ENCODE measurements around the gene PTPRZ1. TPM values are rescaled to one million over a fixed set of nuclear protein-coding genes. Genes with fewer than 3 reads are reported as not detected.

PTPRZ1 gene
- polyA plus RNA-seq, 2 of the 4 experiments (the other 2 are of a cell fraction) = not detected

GRCh38 chr7:122054393-122054792 is 181.4 kb downstream of the PTPRZ1 start:
- ATAC-seq (no peak), FAIRE-seq (no peak), DNase-seq (ENCODE audit: low read depth in 1 of 2, low spot score in 1 of 2) (no peak)
- 3% methylated on average over 1 of the region's 1 CpG for WGBS (ENCODE audit: missing lambda C conversion rate)
- Histone ChIP-seq H3K4me2 (no peak overlapping the region), H3K9me3 (no peaks in the 10 kb centered on the region), H3K4me1 (no peaks in the 10 kb centered on the region), H3K4me3 (no peak overlapping the region), H3K27ac (no peak overlapping the region)
- TF ChIP-seq HOXA7 (CRISPR knock-in tag; IDR thresholded peaks at IDR 0.05) (no peak), NPAS2 (CRISPR knock-in tag; IDR thresholded peaks at IDR 0.05; ENCODE audit: borderline replicate concordance) (no peak)
- ChIA-PET POLR2A (no interaction called here), CTCF (interaction anchor here (1.5 kb wide), 1 partner anchor 9 kb away, joined by 3 read pairs; no protein-coding TSS in a partner anchor)

GRCh38 chr7:122055073-122055472 is 182.1 kb downstream of the PTPRZ1 start:
- H3K27ac ChIP-seq = no peak overlapping the region
- TF ChIP-seq MYC (IDR thresholded peaks at IDR 0.05; ENCODE audit: borderline replicate concordance, low read length) = no peak
- TF ChIP-seq POLR2A (IDR thresholded peaks at IDR 0.05; ENCODE audit: low read length) = no peak
- no peak for TF ChIP-seq RARB (CRISPR knock-in tag; IDR thresholded peaks at IDR 0.05)
- no peak for TF ChIP-seq HDAC2 (IDR thresholded peaks at IDR 0.05)
- TF ChIP-seq HOXA7 (CRISPR knock-in tag; IDR thresholded peaks at IDR 0.05) = no peak
- TF ChIP-seq CEBPB (IDR thresholded peaks at IDR 0.05) = no peak
- TF ChIP-seq FOSB (CRISPR knock-in tag; IDR thresholded peaks at IDR 0.05) = no peak
- TF ChIP-seq, protein P1, sequence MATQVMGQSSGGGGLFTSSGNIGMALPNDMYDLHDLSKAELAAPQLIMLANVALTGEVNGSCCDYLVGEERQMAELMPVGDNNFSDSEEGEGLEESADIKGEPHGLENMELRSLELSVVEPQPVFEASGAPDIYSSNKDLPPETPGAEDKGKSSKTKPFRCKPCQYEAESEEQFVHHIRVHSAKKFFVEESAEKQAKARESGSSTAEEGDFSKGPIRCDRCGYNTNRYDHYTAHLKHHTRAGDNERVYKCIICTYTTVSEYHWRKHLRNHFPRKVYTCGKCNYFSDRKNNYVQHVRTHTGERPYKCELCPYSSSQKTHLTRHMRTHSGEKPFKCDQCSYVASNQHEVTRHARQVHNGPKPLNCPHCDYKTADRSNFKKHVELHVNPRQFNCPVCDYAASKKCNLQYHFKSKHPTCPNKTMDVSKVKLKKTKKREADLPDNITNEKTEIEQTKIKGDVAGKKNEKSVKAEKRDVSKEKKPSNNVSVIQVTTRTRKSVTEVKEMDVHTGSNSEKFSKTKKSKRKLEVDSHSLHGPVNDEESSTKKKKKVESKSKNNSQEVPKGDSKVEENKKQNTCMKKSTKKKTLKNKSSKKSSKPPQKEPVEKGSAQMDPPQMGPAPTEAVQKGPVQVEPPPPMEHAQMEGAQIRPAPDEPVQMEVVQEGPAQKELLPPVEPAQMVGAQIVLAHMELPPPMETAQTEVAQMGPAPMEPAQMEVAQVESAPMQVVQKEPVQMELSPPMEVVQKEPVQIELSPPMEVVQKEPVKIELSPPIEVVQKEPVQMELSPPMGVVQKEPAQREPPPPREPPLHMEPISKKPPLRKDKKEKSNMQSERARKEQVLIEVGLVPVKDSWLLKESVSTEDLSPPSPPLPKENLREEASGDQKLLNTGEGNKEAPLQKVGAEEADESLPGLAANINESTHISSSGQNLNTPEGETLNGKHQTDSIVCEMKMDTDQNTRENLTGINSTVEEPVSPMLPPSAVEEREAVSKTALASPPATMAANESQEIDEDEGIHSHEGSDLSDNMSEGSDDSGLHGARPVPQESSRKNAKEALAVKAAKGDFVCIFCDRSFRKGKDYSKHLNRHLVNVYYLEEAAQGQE (IDR thresholded peaks at IDR 0.05) = no peak
- TF ChIP-seq, protein P2, sequence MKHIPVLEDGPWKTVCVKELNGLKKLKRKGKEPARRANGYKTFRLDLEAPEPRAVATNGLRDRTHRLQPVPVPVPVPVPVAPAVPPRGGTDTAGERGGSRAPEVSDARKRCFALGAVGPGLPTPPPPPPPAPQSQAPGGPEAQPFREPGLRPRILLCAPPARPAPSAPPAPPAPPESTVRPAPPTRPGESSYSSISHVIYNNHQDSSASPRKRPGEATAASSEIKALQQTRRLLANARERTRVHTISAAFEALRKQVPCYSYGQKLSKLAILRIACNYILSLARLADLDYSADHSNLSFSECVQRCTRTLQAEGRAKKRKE (CRISPR knock-in tag; IDR thresholded peaks at IDR 0.05; ENCODE audit: low read depth) = no peak
- no peak for TF ChIP-seq BCL3 (IDR thresholded peaks at IDR 0.05)
- no peak for TF ChIP-seq RNF2 (IDR thresholded peaks at IDR 0.05; ENCODE audit: borderline replicate concordance, low read depth)
- TF ChIP-seq HEYL (CRISPR knock-in tag; IDR thresholded peaks at IDR 0.05) = no peak
- CTCF ChIA-PET = interaction anchor here (1.5 kb wide), 1 partner anchor 10 kb away, joined by 3 read pairs; no protein-coding TSS in a partner anchor
- no peak overlapping the region for H3K4me3 ChIP-seq
- H3K4me1 ChIP-seq = no peaks in the 10 kb centered on the region
- ATAC-seq (no peak), DNase-seq (ENCODE audit: low read depth in 1 of 2, low spot score in 1 of 2) (no peak), FAIRE-seq (no peak)
- H3K9me3 ChIP-seq = no peaks in the 10 kb centered on the region
- 0% methylated on average over 1 of the region's 1 CpG for WGBS (ENCODE audit: missing lambda C conversion rate)
- H3K4me2 ChIP-seq = no peak overlapping the region
- POLR2A ChIA-PET = no interaction called here

GRCh38 chr7:122056977-122057376 is 184.0 kb downstream of the PTPRZ1 start:
- 5% methylated on average over 2 of the region's 2 CpGs for whole genome bisulfite sequencing (ENCODE audit: missing lambda C conversion rate)
- no peak for ATAC-seq

More at GRCh38 chr7:122056977-122057376, 184.0 kb downstream of the PTPRZ1 start:
- FAIRE-seq (no peak), DNase-seq (ENCODE audit: low read depth in 1 of 2, low spot score in 1 of 2) (no peak)
- Histone ChIP-seq H3K4me1 (no peaks in the 10 kb centered on the region), H3K4me2 (no peak overlapping the region), H3K9me3 (no peaks in the 10 kb centered on the region), H3K4me3 (no peak overlapping the region), H3K27ac (no peak overlapping the region)
- ChIA-PET CTCF (no interaction called here), POLR2A (no interaction called here)
- TF ChIP-seq CBX2 (IDR thresholded peaks at IDR 0.05; ENCODE audit: borderline replicate concordance, low read depth) (no peak), CBX8 (IDR thresholded peaks at IDR 0.05) (no peak), FOXS1 (CRISPR knock-in tag; IDR thresholded peaks at IDR 0.05) (no peak), ZC3H11A (IDR thresholded peaks at IDR 0.05) (no peak), TFCP2L1 (CRISPR knock-in tag; IDR thresholded peaks at IDR 0.05) (no peak), CHD2 (IDR thresholded peaks at IDR 0.05; ENCODE audit: low read length, partially characterized antibody) (no peak)
- TF ChIP-seq, protein P3, sequence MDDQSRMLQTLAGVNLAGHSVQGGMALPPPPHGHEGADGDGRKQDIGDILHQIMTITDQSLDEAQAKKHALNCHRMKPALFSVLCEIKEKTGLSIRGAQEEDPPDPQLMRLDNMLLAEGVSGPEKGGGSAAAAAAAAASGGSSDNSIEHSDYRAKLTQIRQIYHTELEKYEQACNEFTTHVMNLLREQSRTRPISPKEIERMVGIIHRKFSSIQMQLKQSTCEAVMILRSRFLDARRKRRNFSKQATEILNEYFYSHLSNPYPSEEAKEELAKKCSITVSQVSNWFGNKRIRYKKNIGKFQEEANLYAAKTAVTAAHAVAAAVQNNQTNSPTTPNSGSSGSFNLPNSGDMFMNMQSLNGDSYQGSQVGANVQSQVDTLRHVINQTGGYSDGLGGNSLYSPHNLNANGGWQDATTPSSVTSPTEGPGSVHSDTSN (IDR thresholded peaks at IDR 0.05) = no peak
